HG03196 (cell line): ENCODE data around the gene METAP2.

Source experiments
- ATAC-seq: cut with Tn5 transposase; IDR thresholded peaks from one replicate; pipeline ENCODE4 v1.9.1; 2021; ENCODE audit not compliant: unreplicated experiment

METAP2 gene

DNA sequence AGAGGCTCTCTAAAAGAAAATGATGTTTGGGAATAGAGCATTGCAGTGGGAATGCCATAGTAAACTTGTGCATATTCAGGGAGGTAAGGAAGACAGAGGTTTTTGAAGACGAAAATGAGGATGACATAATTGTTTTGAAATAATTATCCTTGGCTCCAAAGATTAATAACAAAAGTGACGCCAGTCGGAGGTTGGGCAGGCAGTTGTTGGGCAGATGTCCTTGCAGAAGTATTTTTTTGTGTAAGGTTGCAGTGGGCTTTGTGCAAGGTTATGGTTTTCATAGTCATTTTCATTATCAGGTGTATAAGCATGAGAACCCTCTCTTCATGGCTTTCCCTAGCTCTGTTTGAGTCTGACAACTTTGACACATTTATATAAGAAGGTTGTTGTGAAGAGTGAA is 35.3 kb downstream of the METAP2 start:
- no peak for ATAC-seq

DNA sequence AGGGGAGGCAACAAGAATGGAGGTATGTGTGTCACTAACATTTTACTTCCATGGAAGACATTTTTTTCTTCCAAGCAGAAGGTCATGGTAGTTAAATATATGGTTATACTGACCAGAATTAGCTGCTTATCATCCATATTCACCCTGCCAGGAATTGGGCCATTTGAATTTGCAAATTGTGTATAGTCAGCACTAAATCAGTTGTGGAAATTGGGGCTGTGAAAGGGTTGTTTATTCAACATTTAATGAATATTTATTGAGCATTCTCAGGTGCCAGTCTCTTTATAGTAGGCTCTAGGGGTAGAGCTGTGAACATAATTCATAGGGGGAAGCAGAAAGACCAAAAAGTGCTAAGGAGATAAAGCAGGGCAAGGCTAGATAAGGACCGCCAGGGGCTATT is 38.0 kb downstream of the METAP2 start:
- no peak for ATAC-seq

- ATAC-seq: no peak
Observed at GRCh38 chr12:95513599-95513998, 39.6 kb downstream of the METAP2 start.

- ATAC-seq: no peak
Observed at GRCh38 chr12:95515197-95515596, 41.2 kb downstream of the METAP2 start.

DNA sequence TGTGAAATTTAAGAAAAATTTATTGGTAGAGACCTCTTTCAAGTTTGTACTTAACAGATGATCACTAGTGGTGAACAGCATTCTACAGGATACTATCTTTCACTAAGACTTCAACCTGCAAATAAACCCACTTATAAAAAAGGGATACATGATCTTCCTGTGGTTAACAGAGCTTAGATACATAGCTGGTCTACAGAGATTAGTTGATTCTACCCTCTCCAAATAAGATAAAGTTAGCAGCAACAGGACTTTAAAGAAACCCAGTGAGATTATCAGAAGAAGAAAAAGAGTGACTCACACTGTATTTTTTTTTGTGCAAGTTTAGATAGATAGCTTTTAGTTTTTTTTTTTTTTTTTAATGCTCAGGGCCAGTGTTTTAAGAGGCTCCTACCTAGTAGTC is 42.8 kb downstream of the METAP2 start:
- ATAC-seq: no peak

GRCh38 chr12:95517246-95517645 is 43.3 kb downstream of the METAP2 start:
- no peak for ATAC-seq

- no peak for ATAC-seq
Observed at GRCh38 chr12:95518944-95519343, 45.0 kb downstream of the METAP2 start.

DNA sequence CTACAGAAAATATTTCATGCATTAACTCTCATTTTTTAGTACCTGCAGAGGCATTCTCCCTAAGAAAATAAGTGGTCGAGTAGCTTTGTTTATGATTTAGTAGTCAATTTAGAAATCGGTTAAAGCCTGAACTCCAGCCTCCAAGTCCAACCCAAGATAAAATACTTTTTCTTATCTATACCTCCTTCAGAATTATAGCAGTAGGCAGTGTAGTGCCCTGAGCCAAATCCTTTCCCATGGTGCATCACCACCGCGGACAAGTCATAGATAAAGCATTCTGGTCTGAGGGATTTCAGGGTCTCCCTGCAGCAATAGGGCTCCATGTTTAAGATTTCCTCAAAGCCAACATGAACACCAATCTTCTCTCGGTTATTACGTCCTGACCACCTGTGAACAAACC is 46.9 kb downstream of the METAP2 start:
- ATAC-seq: no peak

GRCh38 chr12:95522692-95523091 is 48.7 kb downstream of the METAP2 start:
- ATAC-seq: no peak

- no peak for ATAC-seq
Observed at GRCh38 chr12:95528431-95528830, 54.5 kb downstream of the METAP2 start.

GRCh38 chr12:95529693-95530225 is 55.8 kb downstream of the METAP2 start:
- no peak for ATAC-seq

DNA sequence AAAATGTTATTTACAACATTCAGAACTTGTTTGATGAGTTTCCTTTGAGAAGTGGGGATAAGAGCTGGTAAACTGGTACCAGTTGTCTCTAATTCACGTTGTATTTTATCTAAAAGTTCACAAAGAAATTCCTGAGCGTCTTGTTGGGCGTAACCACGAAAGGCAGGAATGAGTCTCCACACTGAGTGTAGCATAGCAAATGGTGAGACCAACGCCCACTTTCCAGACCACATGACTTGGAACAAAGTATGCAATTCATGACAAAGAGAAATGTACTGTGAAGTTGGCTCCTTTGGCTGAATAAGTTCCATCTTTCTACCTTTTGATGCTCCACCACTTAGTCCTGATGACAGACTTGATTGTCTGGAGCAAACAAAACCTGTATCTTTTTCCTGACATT is 58.9 kb downstream of the METAP2 start:
- ATAC-seq: no peak

DNA sequence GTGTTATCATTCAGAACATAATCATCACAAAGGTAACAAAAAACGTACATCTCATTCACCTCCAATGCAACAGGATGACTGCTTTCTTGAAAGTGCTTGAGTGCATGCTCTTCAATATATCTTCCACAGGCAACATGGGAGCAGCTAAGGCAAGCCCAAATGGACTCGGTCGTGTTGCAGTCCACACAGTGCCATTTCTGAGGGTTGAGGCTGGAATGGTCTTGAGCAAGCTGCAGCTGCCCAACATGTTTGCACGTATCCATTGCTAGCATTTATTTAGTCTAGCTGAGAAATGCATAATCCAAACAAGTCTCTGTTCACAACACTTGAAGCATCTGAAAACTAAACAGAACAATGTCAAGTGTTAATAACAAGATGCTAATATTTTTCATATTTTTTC is 60.0 kb downstream of the METAP2 start:
- no peak for ATAC-seq

- no peak for ATAC-seq
Observed at GRCh38 chr12:95538006-95538405, 64.1 kb downstream of the METAP2 start.

DNA sequence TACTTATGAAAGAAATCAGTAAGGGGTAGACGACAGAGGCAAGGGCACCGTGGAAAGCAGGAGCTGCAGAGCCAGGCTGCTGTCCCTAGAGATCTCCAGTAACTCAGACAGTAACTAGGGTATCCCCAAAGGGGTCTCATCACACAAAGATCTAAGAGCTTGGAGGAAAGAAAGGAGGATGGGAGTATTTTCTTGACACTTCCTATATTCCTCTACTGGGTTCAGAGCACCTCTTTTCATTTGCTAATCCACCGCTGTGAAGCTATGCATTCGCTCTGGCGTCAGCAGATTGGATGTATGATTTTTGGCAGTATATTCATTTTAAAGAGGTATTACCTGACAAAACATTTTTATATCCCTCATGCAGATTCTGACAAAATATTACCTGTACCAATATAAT is 64.7 kb downstream of the METAP2 start:
- no peak for ATAC-seq

- no peak for ATAC-seq
Observed at GRCh38 chr12:95541436-95541835, 67.5 kb downstream of the METAP2 start.

DNA sequence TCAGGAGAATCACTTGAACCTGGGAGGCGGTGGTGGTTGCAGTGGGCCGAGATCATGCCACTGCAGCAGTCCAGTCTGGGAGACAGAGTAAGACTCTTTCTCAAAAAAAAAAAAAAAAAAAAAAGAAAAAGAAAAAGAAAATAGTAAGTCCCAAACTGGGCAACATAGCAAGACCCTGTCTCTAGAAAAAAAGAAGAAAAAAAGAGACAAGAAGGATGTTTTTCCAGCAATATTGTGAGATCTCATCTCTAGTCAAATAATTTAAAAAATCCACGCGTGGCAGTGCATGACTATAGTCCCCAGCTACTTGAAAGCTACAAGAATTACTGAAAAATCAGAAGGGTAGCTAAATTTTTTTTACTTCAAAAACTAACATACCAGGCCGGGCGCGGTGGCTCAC is 69.4 kb downstream of the METAP2 start:
- no peak for ATAC-seq

GRCh38 chr12:95544756-95545155 is 70.8 kb downstream of the METAP2 start:
- ATAC-seq: no peak

DNA sequence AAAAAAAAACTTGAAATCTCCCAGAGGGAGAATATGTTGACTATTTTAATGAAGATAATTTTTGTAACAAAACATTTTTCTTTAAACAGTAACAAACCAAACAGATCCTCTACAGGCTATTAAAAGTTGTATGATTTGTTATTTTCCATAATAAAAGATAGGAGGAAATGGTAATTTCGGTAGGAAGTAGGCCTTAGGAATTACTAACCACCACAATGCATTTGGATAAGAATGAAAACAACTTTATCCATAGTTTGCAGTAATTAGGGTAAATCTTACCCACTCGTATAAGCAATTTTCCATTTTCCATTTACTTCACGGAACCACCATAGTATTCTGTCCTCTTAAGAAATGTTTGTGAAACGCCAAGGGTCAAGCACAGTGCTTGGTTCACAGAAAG is 71.4 kb downstream of the METAP2 start:
- ATAC-seq: no peak

DNA sequence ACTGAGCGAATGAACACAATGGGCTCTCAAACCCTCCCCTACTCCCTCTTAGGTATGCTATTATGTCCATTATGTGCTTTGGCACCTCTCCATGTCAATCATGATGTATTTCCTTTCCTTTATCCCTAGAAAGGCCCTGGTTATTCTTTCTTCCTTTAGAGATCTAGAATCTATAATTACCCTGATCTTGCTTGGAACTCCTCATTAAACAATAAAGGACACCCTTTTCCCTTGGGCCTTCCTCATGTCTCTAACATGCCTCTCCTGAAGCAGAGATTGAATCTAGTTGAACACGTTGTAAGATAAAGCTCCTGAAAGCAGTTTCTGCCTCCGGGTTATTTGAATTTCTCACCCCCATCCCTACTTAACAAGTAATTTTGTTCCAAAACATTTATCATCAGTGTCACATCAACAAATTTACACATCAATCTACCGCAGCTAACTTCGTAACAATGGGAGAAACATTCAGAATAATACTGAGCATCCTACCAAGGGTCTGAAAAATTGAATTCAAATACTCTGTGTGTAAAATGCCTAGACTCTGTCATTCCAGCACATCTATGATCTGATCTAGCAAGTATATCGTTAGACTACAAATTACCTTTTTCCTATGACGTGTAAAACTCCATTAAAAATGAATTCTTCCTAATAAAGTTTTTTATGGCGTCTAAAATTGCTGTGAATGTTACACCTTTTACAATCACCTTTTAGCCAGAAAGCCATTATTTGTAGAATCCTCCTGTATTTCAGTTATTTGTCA is 72.0 kb downstream of the METAP2 start:
- ATAC-seq: no peak

- no peak for ATAC-seq
Observed at GRCh38 chr12:95546491-95546813, 72.5 kb downstream of the METAP2 start.

- ATAC-seq: no peak
Observed at GRCh38 chr12:95547522-95548055, 73.6 kb downstream of the METAP2 start.

DNA sequence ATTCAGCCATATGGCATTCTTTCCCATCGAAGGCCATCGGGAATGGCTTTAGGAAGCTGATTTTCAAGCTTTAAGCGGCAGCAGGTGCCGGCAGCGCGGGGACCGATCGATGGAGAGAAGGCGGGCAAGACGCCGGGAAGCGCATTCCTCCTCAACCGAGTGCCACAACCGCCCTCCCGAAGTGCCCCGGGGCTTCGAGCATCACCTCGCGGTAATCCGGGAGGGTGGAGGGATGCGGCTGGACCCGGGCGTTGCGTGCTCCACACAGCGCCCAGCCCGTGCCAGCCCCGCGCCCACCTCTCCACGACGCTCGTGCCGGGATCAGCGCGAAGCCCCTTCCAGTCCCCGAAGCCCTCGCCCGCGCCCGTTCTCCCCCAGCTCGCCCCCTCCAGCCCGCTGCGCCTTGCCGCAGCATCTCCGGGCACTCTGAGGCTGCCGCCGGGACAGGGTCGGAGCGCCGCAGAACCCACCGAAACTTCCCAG is 74.1 kb downstream of the METAP2 start:
- no peak for ATAC-seq
